Measurements from ENCODE around the gene SP100.

- no peak for TF ChIP-seq CTCF (IDR thresholded peaks at IDR 0.05)
- no peak for TF ChIP-seq EP300 (IDR thresholded peaks at IDR 0.05)
- TF ChIP-seq POLR2A (IDR thresholded peaks at IDR 0.05) = no peak
Measured at GRCh38 chr2:230457073-230457768, 41.2 kb downstream of the SP100 start.

Measured in gastroesophageal sphincter (tissue), 3 donors.